ENCODE results near the gene ACCSL.

ACCSL gene

DNA sequence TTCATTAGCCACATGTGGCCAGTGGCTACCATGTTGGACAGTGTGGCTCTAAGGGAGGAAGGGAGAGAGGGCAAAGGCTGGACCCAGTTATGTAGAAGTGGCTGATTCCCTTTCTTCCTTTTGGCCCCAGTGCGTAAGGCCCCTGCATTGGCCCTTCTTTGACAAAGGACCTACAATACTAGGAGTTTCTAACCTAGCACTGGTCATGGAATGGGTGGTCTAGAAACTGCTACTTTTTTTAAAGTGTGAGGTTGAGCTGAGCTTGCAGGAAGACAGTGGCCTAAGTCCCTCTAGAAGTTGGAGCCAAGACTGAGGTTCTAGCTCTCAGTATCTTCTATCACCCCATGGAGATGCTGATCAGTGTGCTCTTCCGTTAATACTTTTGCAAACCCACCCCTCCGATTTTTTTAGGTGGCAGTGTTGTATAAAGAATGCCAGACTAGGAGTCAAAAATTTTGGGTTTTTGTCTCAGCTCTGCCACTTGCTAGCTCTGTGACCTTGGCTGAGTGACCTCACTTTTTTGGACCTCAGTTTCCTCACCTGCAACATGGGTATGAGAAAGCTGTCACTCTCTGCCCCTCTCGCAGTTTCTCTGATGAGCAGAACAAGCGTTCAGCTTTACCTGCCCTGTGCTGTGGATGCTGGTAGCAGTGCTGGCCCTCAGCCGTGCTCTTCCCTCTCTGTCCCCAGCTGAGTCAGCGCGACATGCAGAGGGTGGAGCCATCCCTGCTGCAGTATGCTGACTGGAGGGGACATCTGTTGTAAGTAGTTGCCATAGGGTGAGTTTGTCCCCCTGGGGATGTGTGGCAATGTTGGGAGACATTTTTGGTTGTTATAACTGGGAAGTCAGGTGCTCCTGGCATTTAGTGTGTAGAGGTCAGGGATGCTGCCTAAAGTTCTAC is 25.2 kb downstream of the ACCSL start:
- H3K27me3 ChIP-seq (ENCODE audit: insufficient read depth, low read depth, severe bottlenecking) = no peaks in the 10 kb centered on the region
- no peak for DNase-seq
- no peak overlapping the region for H3K4me3 ChIP-seq (ENCODE audit: low read depth, low read length)
- TF ChIP-seq, protein P1, sequence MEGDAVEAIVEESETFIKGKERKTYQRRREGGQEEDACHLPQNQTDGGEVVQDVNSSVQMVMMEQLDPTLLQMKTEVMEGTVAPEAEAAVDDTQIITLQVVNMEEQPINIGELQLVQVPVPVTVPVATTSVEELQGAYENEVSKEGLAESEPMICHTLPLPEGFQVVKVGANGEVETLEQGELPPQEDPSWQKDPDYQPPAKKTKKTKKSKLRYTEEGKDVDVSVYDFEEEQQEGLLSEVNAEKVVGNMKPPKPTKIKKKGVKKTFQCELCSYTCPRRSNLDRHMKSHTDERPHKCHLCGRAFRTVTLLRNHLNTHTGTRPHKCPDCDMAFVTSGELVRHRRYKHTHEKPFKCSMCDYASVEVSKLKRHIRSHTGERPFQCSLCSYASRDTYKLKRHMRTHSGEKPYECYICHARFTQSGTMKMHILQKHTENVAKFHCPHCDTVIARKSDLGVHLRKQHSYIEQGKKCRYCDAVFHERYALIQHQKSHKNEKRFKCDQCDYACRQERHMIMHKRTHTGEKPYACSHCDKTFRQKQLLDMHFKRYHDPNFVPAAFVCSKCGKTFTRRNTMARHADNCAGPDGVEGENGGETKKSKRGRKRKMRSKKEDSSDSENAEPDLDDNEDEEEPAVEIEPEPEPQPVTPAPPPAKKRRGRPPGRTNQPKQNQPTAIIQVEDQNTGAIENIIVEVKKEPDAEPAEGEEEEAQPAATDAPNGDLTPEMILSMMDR (IDR thresholded peaks at IDR 0.05; ENCODE audit: low read depth, low read length) = no peak
- H3K36me3 ChIP-seq = no peaks in the 10 kb centered on the region
- H3K27ac ChIP-seq = no peak overlapping the region
- H3K9me3 ChIP-seq (ENCODE audit: severe bottlenecking) = no peaks in the 10 kb centered on the region

DNA sequence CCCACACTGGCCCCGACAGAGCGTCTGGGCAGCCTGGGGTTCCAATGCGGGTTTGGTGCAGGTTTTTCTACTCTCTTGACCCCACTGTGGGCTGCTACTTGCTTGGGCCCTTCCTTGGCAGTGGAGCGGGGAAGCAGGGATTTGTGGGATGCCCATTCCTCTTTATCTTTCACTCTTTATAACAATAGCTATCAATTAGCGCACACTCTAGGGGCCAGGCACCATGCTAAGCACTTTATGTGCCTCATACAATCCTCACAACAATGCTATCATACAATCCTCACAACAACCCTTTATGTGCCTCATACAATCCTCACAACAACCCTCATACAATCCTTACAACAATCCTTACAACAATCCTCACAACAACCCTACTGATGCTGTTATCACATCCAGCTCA is 31.0 kb downstream of the ACCSL start:
- no peaks in the 10 kb centered on the region for H3K9me3 ChIP-seq (ENCODE audit: severe bottlenecking)
- peaks cover 41% of the 10 kb centered on the region for H3K27me3 ChIP-seq (ENCODE audit: insufficient read depth, low read depth, severe bottlenecking)
- no peak overlapping the region for H3K27ac ChIP-seq
- TF ChIP-seq, protein P1 (IDR thresholded peaks at IDR 0.05; ENCODE audit: low read depth, low read length) = no peak
- H3K4me3 ChIP-seq (ENCODE audit: low read depth, low read length) = no peak overlapping the region
- H3K36me3 ChIP-seq = no peaks in the 10 kb centered on the region
- DNase-seq = no peak

DNA sequence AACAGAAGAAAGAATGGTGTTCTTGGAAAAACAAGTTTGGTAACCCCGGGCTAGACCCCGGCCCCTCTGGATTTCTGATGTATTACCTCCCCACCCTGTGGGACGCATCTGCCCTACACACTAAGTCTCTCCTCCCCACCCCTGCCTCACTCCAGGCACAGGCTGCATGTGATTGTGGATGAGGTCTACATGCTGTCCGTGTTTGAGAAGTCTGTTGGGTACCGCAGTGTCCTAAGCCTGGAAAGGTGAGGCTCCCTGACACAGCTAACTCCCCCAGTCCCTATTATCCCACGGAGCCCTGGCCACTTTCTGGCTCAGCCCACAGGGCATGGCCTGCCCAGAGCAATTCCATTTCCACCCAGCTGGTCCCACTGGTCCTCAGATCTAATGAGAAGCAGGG is 31.6 kb downstream of the ACCSL start:
- TF ChIP-seq, protein P1 (IDR thresholded peaks at IDR 0.05; ENCODE audit: low read depth, low read length) = no peak
- peaks cover 45% of the 10 kb centered on the region for H3K27me3 ChIP-seq (ENCODE audit: insufficient read depth, low read depth, severe bottlenecking)
- H3K27ac ChIP-seq = no peak overlapping the region
- H3K36me3 ChIP-seq = no peaks in the 10 kb centered on the region
- no peak overlapping the region for H3K4me3 ChIP-seq (ENCODE audit: low read depth, low read length)
- no peak for DNase-seq
- H3K9me3 ChIP-seq (ENCODE audit: severe bottlenecking) = no peaks in the 10 kb centered on the region

DNA sequence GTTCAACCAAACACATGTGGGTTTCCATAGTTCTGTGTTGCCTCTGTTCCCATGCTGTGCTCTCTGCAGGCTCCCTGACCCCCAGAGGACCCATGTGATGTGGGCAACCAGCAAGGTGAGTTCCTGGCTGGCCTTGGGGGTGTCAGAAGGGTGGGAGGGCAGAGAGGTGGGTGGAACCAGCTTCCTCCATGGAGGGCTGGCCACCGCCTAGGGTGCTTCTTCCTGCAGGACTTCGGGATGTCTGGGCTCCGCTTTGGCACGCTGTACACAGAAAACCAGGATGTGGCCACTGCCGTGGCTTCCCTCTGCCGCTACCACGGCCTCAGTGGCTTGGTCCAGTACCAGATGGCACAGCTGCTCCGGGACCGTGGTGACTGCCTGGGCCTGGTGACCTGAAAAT is 33.2 kb downstream of the ACCSL start:
- peaks cover 48% of the 10 kb centered on the region for H3K27me3 ChIP-seq (ENCODE audit: insufficient read depth, low read depth, severe bottlenecking)
- H3K36me3 ChIP-seq = no peaks in the 10 kb centered on the region
- TF ChIP-seq, protein P1 (IDR thresholded peaks at IDR 0.05; ENCODE audit: low read depth, low read length) = no peak
- H3K4me3 ChIP-seq (ENCODE audit: low read depth, low read length) = no peak overlapping the region
- peaks cover 6% of the 10 kb centered on the region for H3K9me3 ChIP-seq (ENCODE audit: severe bottlenecking)
- no peak overlapping the region for H3K27ac ChIP-seq
- DNase-seq = no peak

DNA sequence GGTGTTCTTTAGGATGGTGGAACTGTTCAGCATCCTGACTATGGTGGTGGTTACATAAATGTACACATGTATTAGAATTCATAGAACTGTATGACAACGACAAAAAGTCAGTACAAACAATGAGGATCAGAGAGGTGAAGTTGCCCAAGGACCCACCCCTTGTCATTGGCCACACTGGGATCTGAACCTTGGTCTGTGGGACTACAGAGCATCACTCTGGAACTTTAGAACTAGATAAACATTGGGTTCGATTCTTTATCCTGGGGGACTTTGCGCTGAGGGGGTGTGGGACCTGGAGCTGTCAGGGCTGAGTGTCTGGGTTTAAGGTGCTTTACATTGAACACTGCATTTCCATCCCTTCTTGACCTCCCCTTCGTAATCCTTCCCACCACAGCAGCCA is 34.9 kb downstream of the ACCSL start:
- H3K36me3 ChIP-seq = no peaks in the 10 kb centered on the region
- no peak overlapping the region for H3K27ac ChIP-seq
- TF ChIP-seq, protein P1 (IDR thresholded peaks at IDR 0.05; ENCODE audit: low read depth, low read length) = no peak
- no peak for DNase-seq
- peaks cover 48% of the 10 kb centered on the region for H3K27me3 ChIP-seq (ENCODE audit: insufficient read depth, low read depth, severe bottlenecking)
- H3K9me3 ChIP-seq (ENCODE audit: severe bottlenecking) = peaks cover 6% of the 10 kb centered on the region
- no peak overlapping the region for H3K4me3 ChIP-seq (ENCODE audit: low read depth, low read length)

All from WERI-Rb-1 (cell line).